SK-N-SH treated with all-trans-retinoic acid at 6 μM for 48 hours (cell line): ENCODE measurements around the gene NEK3.

Source experiments
- CREB5 ChIP-seq: fragments of 250-450 bp; sonication (Bioruptor Pico); IDR thresholded peaks from 2 replicates; pipeline ENCODE4 v1.5.1; 2020; ENCODE audit warnings: low read depth, mild to moderate bottlenecking, moderate library complexity
- CSDC2 ChIP-seq: fragments of 250-450 bp; sonication (Bioruptor Pico); IDR thresholded peaks from 2 replicates; pipeline ENCODE4 v1.5.0; 2020; ENCODE audit warnings: mild to moderate bottlenecking, moderate library complexity
- ESRRG ChIP-seq: fragments of 250-450 bp; sonication (Bioruptor Pico); IDR thresholded peaks from 2 replicates; pipeline ENCODE4 v1.6.1; 2021; ENCODE audit warnings: mild to moderate bottlenecking
- OSR1 ChIP-seq: fragments of 250-450 bp; sonication (Bioruptor Pico); IDR thresholded peaks from 2 replicates; pipeline ENCODE4 v1.8.0; 2022; ENCODE audit warnings: moderate library complexity, mild to moderate bottlenecking, inconsistent platforms
- TSHZ2 ChIP-seq: fragments of 250-450 bp; sonication (Bioruptor Pico); IDR thresholded peaks from 2 replicates; pipeline ENCODE4 v1.5.0; 2020; ENCODE audit warnings: mild to moderate bottlenecking, moderate library complexity
- ZC3H10 ChIP-seq: fragments of 250-450 bp; sonication (Bioruptor Pico); IDR thresholded peaks from 2 replicates; pipeline ENCODE4 v1.5.1; 2021; ENCODE audit warnings: mild to moderate bottlenecking, moderate library complexity
- ZFP3 ChIP-seq: fragments of 250-450 bp; sonication (Bioruptor Pico); IDR thresholded peaks from 2 replicates; pipeline ENCODE4 v1.5.0; 2020; ENCODE audit warnings: mild to moderate bottlenecking, moderate library complexity
- ZFP30 ChIP-seq: fragments of 450-650 bp; formaldehyde crosslinking; IDR thresholded peaks from 2 replicates; pipeline ENCODE4 v1.5.0; 2022; ENCODE audit warnings: mild to moderate bottlenecking, moderate library complexity
- ZNF70 ChIP-seq: fragments of 450-650 bp; formaldehyde crosslinking; IDR thresholded peaks from 2 replicates; pipeline ENCODE4 v1.5.0; 2020; ENCODE audit warnings: mild to moderate bottlenecking, moderate library complexity
- ZNF8 ChIP-seq: fragments of 450-650 bp; formaldehyde crosslinking; IDR thresholded peaks from 2 replicates; pipeline ENCODE4 v1.5.0; 2020; ENCODE audit warnings: mild to moderate bottlenecking, moderate library complexity
- TF ChIP-seq, protein P1 (sequence below): fragments of 250-450 bp; sonication (Bioruptor Pico); IDR thresholded peaks from 2 replicates; pipeline ENCODE4 v1.8.0; 2021; ENCODE audit warnings: low read depth, mild to moderate bottlenecking, moderate library complexity, borderline replicate concordance
- TF ChIP-seq, protein P2 (sequence below): fragments of 250-450 bp; sonication (Bioruptor Pico); IDR thresholded peaks from 2 replicates; pipeline ENCODE4 v1.5.1; 2021; ENCODE audit warnings: mild to moderate bottlenecking, moderate library complexity

- TF ChIP-seq ZC3H10 (CRISPR knock-in tag) (no peak), CSDC2 (CRISPR knock-in tag) (no peak), ZNF70 (no peak), ESRRG (CRISPR knock-in tag) (no peak), OSR1 (CRISPR knock-in tag) (no peak), ZNF8 (CRISPR knock-in tag) (no peak), ZFP30 (no peak), CREB5 (CRISPR knock-in tag) (no peak), ZFP3 (CRISPR knock-in tag) (no peak), TSHZ2 (CRISPR knock-in tag) (no peak)
- TF ChIP-seq, protein P1, sequence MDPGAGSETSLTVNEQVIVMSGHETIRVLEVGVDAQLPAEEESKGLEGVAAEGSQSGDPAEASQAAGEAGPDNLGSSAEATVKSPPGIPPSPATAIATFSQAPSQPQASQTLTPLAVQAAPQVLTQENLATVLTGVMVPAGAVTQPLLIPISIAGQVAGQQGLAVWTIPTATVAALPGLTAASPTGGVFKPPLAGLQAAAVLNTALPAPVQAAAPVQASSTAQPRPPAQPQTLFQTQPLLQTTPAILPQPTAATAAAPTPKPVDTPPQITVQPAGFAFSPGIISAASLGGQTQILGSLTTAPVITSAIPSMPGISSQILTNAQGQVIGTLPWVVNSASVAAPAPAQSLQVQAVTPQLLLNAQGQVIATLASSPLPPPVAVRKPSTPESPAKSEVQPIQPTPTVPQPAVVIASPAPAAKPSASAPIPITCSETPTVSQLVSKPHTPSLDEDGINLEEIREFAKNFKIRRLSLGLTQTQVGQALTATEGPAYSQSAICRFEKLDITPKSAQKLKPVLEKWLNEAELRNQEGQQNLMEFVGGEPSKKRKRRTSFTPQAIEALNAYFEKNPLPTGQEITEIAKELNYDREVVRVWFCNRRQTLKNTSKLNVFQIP (CRISPR knock-in tag): no peak
- TF ChIP-seq, protein P2, sequence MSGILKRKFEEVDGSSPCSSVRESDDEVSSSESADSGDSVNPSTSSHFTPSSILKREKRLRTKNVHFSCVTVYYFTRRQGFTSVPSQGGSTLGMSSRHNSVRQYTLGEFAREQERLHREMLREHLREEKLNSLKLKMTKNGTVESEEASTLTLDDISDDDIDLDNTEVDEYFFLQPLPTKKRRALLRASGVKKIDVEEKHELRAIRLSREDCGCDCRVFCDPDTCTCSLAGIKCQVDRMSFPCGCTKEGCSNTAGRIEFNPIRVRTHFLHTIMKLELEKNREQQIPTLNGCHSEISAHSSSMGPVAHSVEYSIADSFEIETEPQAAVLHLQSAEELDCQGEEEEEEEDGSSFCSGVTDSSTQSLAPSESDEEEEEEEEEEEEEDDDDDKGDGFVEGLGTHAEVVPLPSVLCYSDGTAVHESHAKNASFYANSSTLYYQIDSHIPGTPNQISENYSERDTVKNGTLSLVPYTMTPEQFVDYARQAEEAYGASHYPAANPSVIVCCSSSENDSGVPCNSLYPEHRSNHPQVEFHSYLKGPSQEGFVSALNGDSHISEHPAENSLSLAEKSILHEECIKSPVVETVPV: no peak
These were observed 6.0 kb upstream of the NEK3 start for GRCh38 chr13:52165411-52165810.
